Nephron (organoid): ENCODE data around the gene PACS1.

Experiments used
- H3K27ac Mint-ChIP-seq, 3 experiments: 2 replicates each; pipeline ENCODE4 v1.8.0; 2020; ENCODE audit warnings: mixed read lengths in 3 of 3, mild to moderate bottlenecking in 2 of 3, moderate library complexity in 1 of 3
- H3K27me3 Mint-ChIP-seq: 2 replicates; pipeline ENCODE4 v1.8.0; 2021; ENCODE audit warnings: low read depth, mild to moderate bottlenecking, moderate library complexity, mixed read lengths
- H3K36me3 Mint-ChIP-seq: 2 replicates; pipeline ENCODE4 v1.8.0; 2020; ENCODE audit warnings: low read depth, mixed read lengths
- H3K4me1 Mint-ChIP-seq: 2 replicates; pipeline ENCODE4 v1.8.0; 2020; ENCODE audit warnings: mixed read lengths
- H3K4me3 Mint-ChIP-seq, 3 experiments: 2 replicates each; pipeline ENCODE4 v1.8.0; 2020; ENCODE audit warnings: mild to moderate bottlenecking in 3 of 3, mixed read lengths in 3 of 3, moderate library complexity in 2 of 3
- H3K9me3 Mint-ChIP-seq: 2 replicates; pipeline ENCODE4 v1.8.0; 2020; ENCODE audit warnings: mixed read lengths
- TF ChIP-seq, protein P1 (sequence below), 3 experiments: fragments of 200-600 bp; sonication (generic); IDR thresholded peaks; one replicate each; pipeline ENCODE4 v1.5.0; 2021; ENCODE audit warnings: antibody characterized with exemption in 3 of 3; ENCODE audit not compliant: unreplicated experiment in 3 of 3

Gene PACS1

GRCh38 chr11:66146940-66147339 lies 76.9 kb downstream of the PACS1 start:
- H3K4me3 Mint-ChIP-seq = no peak overlapping the region
- H3K27ac Mint-ChIP-seq = no peak overlapping the region
- peaks cover 22% of the 10 kb centered on the region for H3K9me3 Mint-ChIP-seq
- H3K4me1 Mint-ChIP-seq = peaks cover 18% of the 10 kb centered on the region
- H3K36me3 Mint-ChIP-seq = peaks cover 37% of the 10 kb centered on the region
- TF ChIP-seq, protein P1, sequence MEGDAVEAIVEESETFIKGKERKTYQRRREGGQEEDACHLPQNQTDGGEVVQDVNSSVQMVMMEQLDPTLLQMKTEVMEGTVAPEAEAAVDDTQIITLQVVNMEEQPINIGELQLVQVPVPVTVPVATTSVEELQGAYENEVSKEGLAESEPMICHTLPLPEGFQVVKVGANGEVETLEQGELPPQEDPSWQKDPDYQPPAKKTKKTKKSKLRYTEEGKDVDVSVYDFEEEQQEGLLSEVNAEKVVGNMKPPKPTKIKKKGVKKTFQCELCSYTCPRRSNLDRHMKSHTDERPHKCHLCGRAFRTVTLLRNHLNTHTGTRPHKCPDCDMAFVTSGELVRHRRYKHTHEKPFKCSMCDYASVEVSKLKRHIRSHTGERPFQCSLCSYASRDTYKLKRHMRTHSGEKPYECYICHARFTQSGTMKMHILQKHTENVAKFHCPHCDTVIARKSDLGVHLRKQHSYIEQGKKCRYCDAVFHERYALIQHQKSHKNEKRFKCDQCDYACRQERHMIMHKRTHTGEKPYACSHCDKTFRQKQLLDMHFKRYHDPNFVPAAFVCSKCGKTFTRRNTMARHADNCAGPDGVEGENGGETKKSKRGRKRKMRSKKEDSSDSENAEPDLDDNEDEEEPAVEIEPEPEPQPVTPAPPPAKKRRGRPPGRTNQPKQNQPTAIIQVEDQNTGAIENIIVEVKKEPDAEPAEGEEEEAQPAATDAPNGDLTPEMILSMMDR (IDR thresholded peaks at IDR 0.05; ENCODE audit: unreplicated experiment in 3 of 3) = no peak
- H3K27me3 Mint-ChIP-seq = no peaks in the 10 kb centered on the region

GRCh38 chr11:66150140-66150539 lies 80.1 kb downstream of the PACS1 start:
- peak overlapping the region; percentile 15 to 71 (median 49) for H3K27ac Mint-ChIP-seq
- no peaks in the 10 kb centered on the region for H3K27me3 Mint-ChIP-seq
- peaks cover 18% of the 10 kb centered on the region for H3K4me1 Mint-ChIP-seq
- peaks cover 35% of the 10 kb centered on the region for H3K36me3 Mint-ChIP-seq
- H3K4me3 Mint-ChIP-seq = no peak overlapping the region
- TF ChIP-seq, protein P1 (IDR thresholded peaks at IDR 0.05; ENCODE audit: unreplicated experiment in 3 of 3) = no peak
- H3K9me3 Mint-ChIP-seq = peaks cover 18% of the 10 kb centered on the region

DNA sequence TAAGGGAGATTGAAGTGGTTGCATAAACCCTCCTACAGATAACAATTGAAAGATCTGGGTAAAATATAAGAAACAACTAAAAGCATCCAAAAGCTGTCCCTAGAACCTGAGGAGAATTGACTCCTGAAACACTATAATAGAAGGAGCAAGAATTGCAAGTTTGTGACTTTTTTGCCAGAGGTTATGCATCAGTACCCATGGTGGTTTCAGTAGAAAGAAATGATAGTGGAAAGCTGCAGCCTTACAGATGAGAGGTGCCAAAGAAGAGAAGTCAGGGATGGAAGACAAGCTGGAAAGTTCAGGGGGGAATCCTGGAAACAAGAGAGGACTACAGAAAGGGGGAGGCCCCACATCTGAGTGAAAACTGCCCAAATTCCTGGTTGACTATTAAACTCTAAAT lies 80.7 kb downstream of the PACS1 start:
- TF ChIP-seq, protein P1 (IDR thresholded peaks at IDR 0.05; ENCODE audit: unreplicated experiment in 3 of 3) = no peak
- Mint-ChIP-seq H3K27me3 (no peaks in the 10 kb centered on the region), H3K9me3 (peaks cover 13% of the 10 kb centered on the region), H3K27ac (peak overlapping the region; percentile 23 to 69 (median 49)), H3K36me3 (peaks cover 29% of the 10 kb centered on the region), H3K4me1 (peaks cover 18% of the 10 kb centered on the region), H3K4me3 (no peak overlapping the region)

- Mint-ChIP-seq H3K27me3 (no peaks in the 10 kb centered on the region), H3K36me3 (peaks cover 24% of the 10 kb centered on the region), H3K4me3 (no peak overlapping the region), H3K27ac (peak overlapping the region; percentile 23 to 69 (median 49)), H3K4me1 (peaks cover 18% of the 10 kb centered on the region), H3K9me3 (peaks cover 7% of the 10 kb centered on the region)
- TF ChIP-seq, protein P1 (IDR thresholded peaks at IDR 0.05; ENCODE audit: unreplicated experiment in 3 of 3) = no peak
Observed at GRCh38 chr11:66151273-66151672, 81.2 kb downstream of the PACS1 start.

- TF ChIP-seq, protein P1 (IDR thresholded peaks at IDR 0.05; ENCODE audit: unreplicated experiment in 3 of 3) = no peak
- no peaks in the 10 kb centered on the region for H3K27me3 Mint-ChIP-seq
- H3K36me3 Mint-ChIP-seq = peaks cover 13% of the 10 kb centered on the region
- H3K4me3 Mint-ChIP-seq = no peak overlapping the region
- H3K27ac Mint-ChIP-seq = no peak overlapping the region
- H3K4me1 Mint-ChIP-seq = peaks cover 18% of the 10 kb centered on the region
- no peaks in the 10 kb centered on the region for H3K9me3 Mint-ChIP-seq
Observed at GRCh38 chr11:66154109-66154508, 84.0 kb downstream of the PACS1 start.

GRCh38 chr11:66155387-66156073 lies 85.5 kb downstream of the PACS1 start:
- peaks cover 13% of the 10 kb centered on the region for H3K36me3 Mint-ChIP-seq
- no peaks in the 10 kb centered on the region for H3K9me3 Mint-ChIP-seq
- no peaks in the 10 kb centered on the region for H3K27me3 Mint-ChIP-seq
- no peak overlapping the region for H3K4me3 Mint-ChIP-seq
- TF ChIP-seq, protein P1 (IDR thresholded peaks at IDR 0.05; ENCODE audit: unreplicated experiment in 3 of 3) = no peak
- peaks cover 17% of the 10 kb centered on the region for H3K4me1 Mint-ChIP-seq
- H3K27ac Mint-ChIP-seq = no peak overlapping the region
